Fibroblast of the aortic adventitia (primary cell): Measurements from ENCODE around the gene ERCC6L2. TPM values are rescaled to one million over a fixed set of nuclear protein-coding genes. Genes with fewer than 3 reads are reported as not detected.
A peak's percentile ranks its signal among the peaks of the same experiment; 100 is the strongest.

Source experiments
- DNase-seq: peaks from one replicate; pipeline ENCODE4 v3.0.0-alpha.2; 2010; ENCODE audit warnings: low read depth
- H3K4me3 ChIP-seq: 2 replicates; pipeline ENCODE4 v1.5.1; 2011; ENCODE audit warnings: low read depth, mild to moderate bottlenecking, control low read depth, low read length, moderate library complexity
- CTCF ChIP-seq: IDR thresholded peaks from 2 replicates; pipeline ENCODE4 v1.5.1; 2011; ENCODE audit warnings: mild to moderate bottlenecking, low read length, control low read depth, inconsistent platforms; ENCODE audit not compliant: insufficient read depth
- total RNA-seq: library from RNA; depleted of rRNA; stranded (reverse); fragments of >200 nt; gene quantifications from 2 replicates; pipeline ENCODE4 v1.2.3, GENCODE V29; 2012; ENCODE audit warnings: low replicate concordance

Gene ERCC6L2
- total RNA-seq, 1 donor = 93.3 TPM

- H3K4me3 ChIP-seq = no peak overlapping the region
- no peak for DNase-seq
- no peak for TF ChIP-seq CTCF
These were observed 40.1 kb upstream of the ERCC6L2 start for GRCh38 chr9:95835393-95835792.

GRCh38 chr9:95836072-95836471 is 39.4 kb upstream of the ERCC6L2 start:
- no peak for TF ChIP-seq CTCF
- no peak for DNase-seq
- no peak overlapping the region for H3K4me3 ChIP-seq

GRCh38 chr9:95839012-95839411 is 36.5 kb upstream of the ERCC6L2 start:
- H3K4me3 ChIP-seq = no peak overlapping the region
- no peak for TF ChIP-seq CTCF
- DNase-seq = no peak

GRCh38 chr9:95840074-95840473 is 35.4 kb upstream of the ERCC6L2 start:
- no peak for TF ChIP-seq CTCF

GRCh38 chr9:95841377-95841776 is 34.1 kb upstream of the ERCC6L2 start:
- no peak for TF ChIP-seq CTCF
- no peak for DNase-seq
- no peak overlapping the region for H3K4me3 ChIP-seq

More at GRCh38 chr9:95840074-95840473, 35.4 kb upstream of the ERCC6L2 start:
- no peak overlapping the region for H3K4me3 ChIP-seq
- DNase-seq = peak; percentile 23

- DNase-seq = no peak
- TF ChIP-seq CTCF = no peak
- H3K4me3 ChIP-seq = no peak overlapping the region
These were observed 29.7 kb upstream of the ERCC6L2 start for GRCh38 chr9:95845751-95846150.

GRCh38 chr9:95848764-95849163 is 26.7 kb upstream of the ERCC6L2 start:
- TF ChIP-seq CTCF = no peak
- no peak overlapping the region for H3K4me3 ChIP-seq
- DNase-seq = no peak
